HCT116 (cell line): ENCODE results near the gene GNAS. TPM values are rescaled to one million over a fixed set of nuclear protein-coding genes. Genes with fewer than 3 reads are reported as not detected.

ENCODE experiments used
- ATAC-seq: fragments of 200-7000 bp; cut with Tn5 transposase; 2 replicates; pipeline ENCODE4 v1.9.1; 2020; ENCODE audit warnings: mild to moderate bottlenecking, moderate library complexity
- BruUV-seq: library from RNA; stranded (reverse); fragments of 400-500 nt; replicated peaks from 2 replicates; lab custom pipeline; 2021; lab: Mats Ljungman, UMichigan
- CTCF ChIA-PET: fragments of 300-600 bp; sonication (Branson Sonifier 250); formaldehyde crosslinking; loops from one replicate; lab custom pipeline; 2021; ENCODE audit warnings: antibody characterized with exemption; lab: Charles Lee
- POLR2A ChIA-PET: fragments of 300-600, 350-600 bp; sonication (Branson Sonifier 250); formaldehyde crosslinking; loops from one replicate; lab custom pipeline; 2021; ENCODE audit warnings: antibody characterized with exemption; lab: Charles Lee
- RAD21 ChIA-PET, 2 experiments: fragments of 300-600 bp; sonication (Branson Sonifier 250); formaldehyde crosslinking; loops; one replicate each; lab custom pipeline; 2023; ENCODE audit warnings: low total read pairs in 2 of 2; ENCODE audit not compliant: uncharacterized antibody in 2 of 2, unreplicated experiment in 2 of 2, low non-redundant PET in 1 of 2; lab: Charles Lee
- DNase-seq: peaks from one replicate; pipeline ENCODE4 v3.0.0-alpha.2; 2010; ENCODE audit warnings: low read depth, low spot score
- H2AFZ ChIP-seq: fragments of 200-600 bp; shearing (Covaris generic), sonication (generic); 2 replicates; pipeline ENCODE4 v1.6.1; 2017; ENCODE audit warnings: low read depth, mixed run types, mixed read lengths, antibody characterized with exemption, low read length; ENCODE audit not compliant: poor library complexity, severe bottlenecking
- H3K27ac ChIP-seq: 2 replicates; pipeline ENCODE4 v1.5.1; 2012; ENCODE audit warnings: low read depth, low read length
- H3K27me3 ChIP-seq: fragments of 200-600 bp; sonication (generic); 2 replicates; pipeline ENCODE4 v1.6.1; 2016; ENCODE audit warnings: mixed run types, low read length, mixed read lengths; ENCODE audit not compliant: insufficient read depth
- H3K36me3 ChIP-seq, 2 experiments: fragments of 200-500 bp in 1 of 2; fragments of 200-600 bp in 1 of 2; sonication (Bioruptor generic) in 1 of 2; sonication (generic) in 1 of 2; 2 replicates each; pipeline versions ENCODE4 v1.5.1 to v1.6.1; 2014 to 2016; ENCODE audit warnings: low read length in 2 of 2, inconsistent platforms in 1 of 2, mixed read lengths in 1 of 2, mixed run types in 1 of 2; ENCODE audit not compliant: insufficient read depth in 2 of 2, control insufficient read depth in 1 of 2
- H3K4me1 ChIP-seq, 2 experiments: fragments of 200-600 bp in 1 of 2; sonication (generic) in 1 of 2; 2 replicates each; pipeline versions ENCODE4 v1.5.1 to v1.6.1; 2012 to 2017; ENCODE audit warnings: low read length in 2 of 2, inconsistent platforms in 1 of 2, mild to moderate bottlenecking in 1 of 2, mixed read lengths in 1 of 2, mixed run types in 1 of 2, moderate library complexity in 1 of 2; ENCODE audit not compliant: insufficient read depth in 2 of 2, control insufficient read depth in 1 of 2
- H3K4me2 ChIP-seq: fragments of 200-600 bp; sonication (generic); 2 replicates; pipeline ENCODE4 v1.6.1; 2017; ENCODE audit warnings: mixed run types, low read length, mixed read lengths
- H3K4me3 ChIP-seq, 2 experiments: fragments of 200-600 bp in 1 of 2; sonication (generic) in 1 of 2; replicated peaks in 1 of 2; 2 replicates each; pipeline ENCODE4 v1.5.1; 2011 to 2016; ENCODE audit warnings: low read length in 2 of 2, control low read depth in 1 of 2, low read depth in 1 of 2, mild to moderate bottlenecking in 1 of 2, mixed read lengths in 1 of 2, mixed run types in 1 of 2
- H3K79me2 ChIP-seq: fragments of 200-600 bp; sonication (generic); 2 replicates; pipeline ENCODE4 v1.6.1; 2017; ENCODE audit warnings: mild to moderate bottlenecking, mixed run types, low read length, moderate library complexity, mixed read lengths; ENCODE audit not compliant: insufficient read depth
- H3K9ac ChIP-seq: fragments of 200-600 bp; sonication (generic); 2 replicates; pipeline ENCODE4 v1.6.1; 2016; ENCODE audit warnings: low read length, mixed read lengths
- H3K9me2 ChIP-seq: fragments of 200-600 bp; sonication (generic), shearing (Covaris generic); 2 replicates; pipeline ENCODE4 v1.6.1; 2017; ENCODE audit warnings: mixed run types, mild to moderate bottlenecking, moderate library complexity; ENCODE audit not compliant: insufficient read depth
- H3K9me3 ChIP-seq, 2 experiments: fragments of 200-500 bp in 1 of 2; fragments of 200-600 bp in 1 of 2; sonication (Bioruptor generic) in 1 of 2; sonication (generic) in 1 of 2; 2 replicates each; pipeline ENCODE4 v1.6.1; 2014 to 2017; ENCODE audit warnings: low read length in 2 of 2, mixed read lengths in 2 of 2, inconsistent platforms in 1 of 2, low read depth in 1 of 2, mild to moderate bottlenecking in 1 of 2, mixed run types in 1 of 2, moderate library complexity in 1 of 2; ENCODE audit not compliant: control insufficient read depth in 1 of 2, insufficient read depth in 1 of 2
- H4K20me1 ChIP-seq: fragments of 200-600 bp; sonication (generic), shearing (Covaris generic); 2 replicates; pipeline ENCODE4 v1.6.1; 2017; ENCODE audit warnings: mixed run types, mild to moderate bottlenecking, moderate library complexity; ENCODE audit not compliant: insufficient read depth
- CBX3 ChIP-seq: IDR thresholded peaks from 2 replicates; pipeline ENCODE4 v1.6.1; 2012; ENCODE audit warnings: low read depth
- CEBPB ChIP-seq: IDR thresholded peaks from 2 replicates; pipeline ENCODE4 v1.6.1; 2012; ENCODE audit warnings: low read depth
- EGR1 ChIP-seq: IDR thresholded peaks from 2 replicates; pipeline ENCODE4 v1.6.1; 2012; ENCODE audit warnings: low read depth
- ELF1 ChIP-seq: IDR thresholded peaks from 2 replicates; pipeline ENCODE4 v1.6.1; 2012; ENCODE audit warnings: low read depth, borderline replicate concordance
- EZH2 ChIP-seq: fragments of 200-600 bp; sonication (generic); IDR thresholded peaks from 2 replicates; pipeline ENCODE4 v1.6.1; 2017; ENCODE audit warnings: antibody characterized with exemption, mixed run types
- FOSL1 ChIP-seq: IDR thresholded peaks from 2 replicates; pipeline ENCODE4 v1.6.1; 2012; ENCODE audit warnings: low read depth
- JUND ChIP-seq: IDR thresholded peaks from 2 replicates; pipeline ENCODE4 v1.6.1; 2012
- POLR2A ChIP-seq: IDR thresholded peaks from 2 replicates; pipeline ENCODE4 v1.7.0; 2011; ENCODE audit warnings: borderline replicate concordance; ENCODE audit not compliant: insufficient read depth, insufficient read length; ENCODE audit errors: extremely low read depth
- POLR2AphosphoS5 ChIP-seq: IDR thresholded peaks from 2 replicates; pipeline ENCODE4 v1.6.1; 2011; ENCODE audit warnings: mild to moderate bottlenecking, low read depth, low read length, moderate library complexity
- RAD21 ChIP-seq: IDR thresholded peaks from 2 replicates; pipeline ENCODE4 v1.6.1; 2012; ENCODE audit warnings: low read depth, mild to moderate bottlenecking
- SRF ChIP-seq: IDR thresholded peaks from 2 replicates; pipeline ENCODE4 v1.6.1; 2012; ENCODE audit warnings: low read depth
- TCF7L2 ChIP-seq: IDR thresholded peaks from 2 replicates; pipeline ENCODE4 v1.7.0; 2011; ENCODE audit warnings: borderline replicate concordance, inconsistent platforms; ENCODE audit not compliant: insufficient read depth, insufficient read length; ENCODE audit errors: extremely low read depth
- YY1 ChIP-seq: IDR thresholded peaks from 2 replicates; pipeline ENCODE4 v1.6.1; 2011; ENCODE audit warnings: low read length, low read depth, moderate library complexity, mild to moderate bottlenecking; ENCODE audit not compliant: insufficient replicate concordance; ENCODE audit errors: extremely low read depth
- ZFX ChIP-seq: fragments of 450-650 bp; IDR thresholded peaks from 2 replicates; pipeline ENCODE4 v1.6.1; 2017
- ZNF274 ChIP-seq: fragments of 200-500 bp; sonication (Bioruptor generic); IDR thresholded peaks from 2 replicates; pipeline ENCODE4 v1.6.1; 2014; ENCODE audit warnings: mild to moderate bottlenecking, low read depth, low read length, inconsistent platforms
- intact Hi-C: fragments of 100-400 bp; cut with micrococcal nuclease; formaldehyde crosslinking; loops from 2 replicates; pipeline ENCODE4 v1.10.0; 2022
- total RNA-seq: library from RNA; stranded (reverse); gene quantifications from one replicate; pipeline ENCODE4 v1.2.1, GENCODE V29; 2021; ENCODE audit not compliant: unreplicated experiment
- TF ChIP-seq, protein P1 (sequence below): IDR thresholded peaks from 2 replicates; pipeline ENCODE4 v1.6.1; 2012; ENCODE audit warnings: low read depth
- TF ChIP-seq, protein P2 (sequence below): IDR thresholded peaks from 2 replicates; pipeline ENCODE4 v1.6.1; 2012
- TF ChIP-seq, protein P3 (sequence below): IDR thresholded peaks from 2 replicates; pipeline ENCODE4 v1.6.1; 2012
- TF ChIP-seq, protein P4 (sequence below), 3 experiments: fragments of 200-600 bp in 1 of 3; sonication (generic) in 1 of 3; IDR thresholded peaks in 2 of 3; conservative IDR thresholded peaks in 1 of 3; 2 replicates each; pipeline ENCODE4 v1.5.1; 2012 to 2017; ENCODE audit warnings: low read depth in 2 of 3, low read length in 2 of 3, antibody characterized with exemption in 1 of 3, borderline replicate concordance in 1 of 3, control low read depth in 1 of 3, mild to moderate bottlenecking in 1 of 3, mixed read lengths in 1 of 3, mixed run types in 1 of 3, moderate library complexity in 1 of 3; ENCODE audit not compliant: insufficient read depth in 1 of 3
- TF ChIP-seq, protein P5 (sequence below): IDR thresholded peaks from 2 replicates; pipeline ENCODE4 v1.6.1; 2011; ENCODE audit warnings: mild to moderate bottlenecking, low read length, moderate library complexity; ENCODE audit not compliant: insufficient replicate concordance; ENCODE audit errors: extremely low read depth

GNAS gene
- total RNA-seq, 1 experiment from 2014 or later = 699 TPM

DNA sequence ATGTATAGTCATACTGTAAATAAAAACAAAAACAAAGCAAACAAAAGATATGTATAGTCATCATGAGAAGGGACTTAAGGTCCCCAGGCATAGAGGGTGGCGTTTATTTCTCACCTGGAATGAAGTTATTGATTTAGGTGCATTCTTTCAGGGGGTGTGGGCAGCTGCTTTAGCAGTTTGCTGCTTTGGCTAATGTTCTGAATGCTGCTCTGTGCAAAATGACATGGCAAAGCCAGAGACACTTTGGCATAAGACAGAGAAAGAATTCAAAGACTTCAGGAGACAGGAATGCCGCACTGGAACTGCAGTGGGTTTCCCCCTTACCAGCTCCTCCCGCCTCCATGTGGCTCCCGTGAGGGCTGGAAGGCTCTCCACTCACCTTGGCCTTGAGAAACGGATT is 92.1 kb downstream of the GNAS start:
- no peaks in the 10 kb centered on the region for H3K36me3 ChIP-seq
- H4K20me1 ChIP-seq = no peaks in the 10 kb centered on the region
- no TSS peak for BruUV-seq
- no peak overlapping the region for H3K9ac ChIP-seq
- H3K27me3 ChIP-seq = no peaks in the 10 kb centered on the region
- ATAC-seq = peak; percentile 47; the same call in 1 of the 2 replicates
- no peak overlapping the region for H3K4me3 ChIP-seq
- H3K9me3 ChIP-seq = no peaks in the 10 kb centered on the region
- peaks cover 3 to 9% of the 10 kb centered on the region in 2 experiments for H3K4me1 ChIP-seq
- peak overlapping the region; percentile 31 for H3K4me2 ChIP-seq
- no peaks in the 10 kb centered on the region for H3K79me2 ChIP-seq
- TF ChIP-seq FOSL1 (no peak), ELF1 (no peak), ZNF274 (no peak), CEBPB (no peak), ZFX (no peak), EZH2 (no peak), POLR2A (no peak), EGR1 (no peak), YY1 (no peak), SRF (no peak), JUND (no peak), TCF7L2 (no peak), RAD21 (no peak), POLR2AphosphoS5 (no peak), CBX3 (no peak)
- TF ChIP-seq, protein P1, sequence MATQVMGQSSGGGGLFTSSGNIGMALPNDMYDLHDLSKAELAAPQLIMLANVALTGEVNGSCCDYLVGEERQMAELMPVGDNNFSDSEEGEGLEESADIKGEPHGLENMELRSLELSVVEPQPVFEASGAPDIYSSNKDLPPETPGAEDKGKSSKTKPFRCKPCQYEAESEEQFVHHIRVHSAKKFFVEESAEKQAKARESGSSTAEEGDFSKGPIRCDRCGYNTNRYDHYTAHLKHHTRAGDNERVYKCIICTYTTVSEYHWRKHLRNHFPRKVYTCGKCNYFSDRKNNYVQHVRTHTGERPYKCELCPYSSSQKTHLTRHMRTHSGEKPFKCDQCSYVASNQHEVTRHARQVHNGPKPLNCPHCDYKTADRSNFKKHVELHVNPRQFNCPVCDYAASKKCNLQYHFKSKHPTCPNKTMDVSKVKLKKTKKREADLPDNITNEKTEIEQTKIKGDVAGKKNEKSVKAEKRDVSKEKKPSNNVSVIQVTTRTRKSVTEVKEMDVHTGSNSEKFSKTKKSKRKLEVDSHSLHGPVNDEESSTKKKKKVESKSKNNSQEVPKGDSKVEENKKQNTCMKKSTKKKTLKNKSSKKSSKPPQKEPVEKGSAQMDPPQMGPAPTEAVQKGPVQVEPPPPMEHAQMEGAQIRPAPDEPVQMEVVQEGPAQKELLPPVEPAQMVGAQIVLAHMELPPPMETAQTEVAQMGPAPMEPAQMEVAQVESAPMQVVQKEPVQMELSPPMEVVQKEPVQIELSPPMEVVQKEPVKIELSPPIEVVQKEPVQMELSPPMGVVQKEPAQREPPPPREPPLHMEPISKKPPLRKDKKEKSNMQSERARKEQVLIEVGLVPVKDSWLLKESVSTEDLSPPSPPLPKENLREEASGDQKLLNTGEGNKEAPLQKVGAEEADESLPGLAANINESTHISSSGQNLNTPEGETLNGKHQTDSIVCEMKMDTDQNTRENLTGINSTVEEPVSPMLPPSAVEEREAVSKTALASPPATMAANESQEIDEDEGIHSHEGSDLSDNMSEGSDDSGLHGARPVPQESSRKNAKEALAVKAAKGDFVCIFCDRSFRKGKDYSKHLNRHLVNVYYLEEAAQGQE = no peak
- TF ChIP-seq, protein P2, sequence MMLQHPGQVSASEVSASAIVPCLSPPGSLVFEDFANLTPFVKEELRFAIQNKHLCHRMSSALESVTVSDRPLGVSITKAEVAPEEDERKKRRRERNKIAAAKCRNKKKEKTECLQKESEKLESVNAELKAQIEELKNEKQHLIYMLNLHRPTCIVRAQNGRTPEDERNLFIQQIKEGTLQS = no peak
- TF ChIP-seq, protein P3, sequence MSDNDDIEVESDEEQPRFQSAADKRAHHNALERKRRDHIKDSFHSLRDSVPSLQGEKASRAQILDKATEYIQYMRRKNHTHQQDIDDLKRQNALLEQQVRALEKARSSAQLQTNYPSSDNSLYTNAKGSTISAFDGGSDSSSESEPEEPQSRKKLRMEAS = no peak
- TF ChIP-seq, protein P4, sequence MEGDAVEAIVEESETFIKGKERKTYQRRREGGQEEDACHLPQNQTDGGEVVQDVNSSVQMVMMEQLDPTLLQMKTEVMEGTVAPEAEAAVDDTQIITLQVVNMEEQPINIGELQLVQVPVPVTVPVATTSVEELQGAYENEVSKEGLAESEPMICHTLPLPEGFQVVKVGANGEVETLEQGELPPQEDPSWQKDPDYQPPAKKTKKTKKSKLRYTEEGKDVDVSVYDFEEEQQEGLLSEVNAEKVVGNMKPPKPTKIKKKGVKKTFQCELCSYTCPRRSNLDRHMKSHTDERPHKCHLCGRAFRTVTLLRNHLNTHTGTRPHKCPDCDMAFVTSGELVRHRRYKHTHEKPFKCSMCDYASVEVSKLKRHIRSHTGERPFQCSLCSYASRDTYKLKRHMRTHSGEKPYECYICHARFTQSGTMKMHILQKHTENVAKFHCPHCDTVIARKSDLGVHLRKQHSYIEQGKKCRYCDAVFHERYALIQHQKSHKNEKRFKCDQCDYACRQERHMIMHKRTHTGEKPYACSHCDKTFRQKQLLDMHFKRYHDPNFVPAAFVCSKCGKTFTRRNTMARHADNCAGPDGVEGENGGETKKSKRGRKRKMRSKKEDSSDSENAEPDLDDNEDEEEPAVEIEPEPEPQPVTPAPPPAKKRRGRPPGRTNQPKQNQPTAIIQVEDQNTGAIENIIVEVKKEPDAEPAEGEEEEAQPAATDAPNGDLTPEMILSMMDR (IDR thresholded peaks at IDR 0.05 in 2 of 3, conservative IDR thresholded peaks at IDR 0.05 in 1 of 3; ENCODE audit: borderline replicate concordance in 1 of 3, insufficient read depth in 1 of 3, low read depth in 2 of 3, low read length in 2 of 3) = no peak
- TF ChIP-seq, protein P5, sequence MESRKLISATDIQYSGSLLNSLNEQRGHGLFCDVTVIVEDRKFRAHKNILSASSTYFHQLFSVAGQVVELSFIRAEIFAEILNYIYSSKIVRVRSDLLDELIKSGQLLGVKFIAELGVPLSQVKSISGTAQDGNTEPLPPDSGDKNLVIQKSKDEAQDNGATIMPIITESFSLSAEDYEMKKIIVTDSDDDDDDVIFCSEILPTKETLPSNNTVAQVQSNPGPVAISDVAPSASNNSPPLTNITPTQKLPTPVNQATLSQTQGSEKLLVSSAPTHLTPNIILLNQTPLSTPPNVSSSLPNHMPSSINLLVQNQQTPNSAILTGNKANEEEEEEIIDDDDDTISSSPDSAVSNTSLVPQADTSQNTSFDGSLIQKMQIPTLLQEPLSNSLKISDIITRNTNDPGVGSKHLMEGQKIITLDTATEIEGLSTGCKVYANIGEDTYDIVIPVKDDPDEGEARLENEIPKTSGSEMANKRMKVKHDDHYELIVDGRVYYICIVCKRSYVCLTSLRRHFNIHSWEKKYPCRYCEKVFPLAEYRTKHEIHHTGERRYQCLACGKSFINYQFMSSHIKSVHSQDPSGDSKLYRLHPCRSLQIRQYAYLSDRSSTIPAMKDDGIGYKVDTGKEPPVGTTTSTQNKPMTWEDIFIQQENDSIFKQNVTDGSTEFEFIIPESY = no peak
- intact Hi-C loops = no loop called here
- no peak for DNase-seq
- ChIA-PET CTCF (no interaction called here), POLR2A (no interaction called here), RAD21 (no interaction called here)
- H3K9me2 ChIP-seq = no peaks in the 10 kb centered on the region
- no peak overlapping the region for H2AFZ ChIP-seq
- H3K27ac ChIP-seq = no peak overlapping the region
